Measurements from ENCODE around the gene NOL3.
A peak's percentile ranks its signal among the peaks of the same experiment; 100 is the strongest.

Gene NOL3

DNA sequence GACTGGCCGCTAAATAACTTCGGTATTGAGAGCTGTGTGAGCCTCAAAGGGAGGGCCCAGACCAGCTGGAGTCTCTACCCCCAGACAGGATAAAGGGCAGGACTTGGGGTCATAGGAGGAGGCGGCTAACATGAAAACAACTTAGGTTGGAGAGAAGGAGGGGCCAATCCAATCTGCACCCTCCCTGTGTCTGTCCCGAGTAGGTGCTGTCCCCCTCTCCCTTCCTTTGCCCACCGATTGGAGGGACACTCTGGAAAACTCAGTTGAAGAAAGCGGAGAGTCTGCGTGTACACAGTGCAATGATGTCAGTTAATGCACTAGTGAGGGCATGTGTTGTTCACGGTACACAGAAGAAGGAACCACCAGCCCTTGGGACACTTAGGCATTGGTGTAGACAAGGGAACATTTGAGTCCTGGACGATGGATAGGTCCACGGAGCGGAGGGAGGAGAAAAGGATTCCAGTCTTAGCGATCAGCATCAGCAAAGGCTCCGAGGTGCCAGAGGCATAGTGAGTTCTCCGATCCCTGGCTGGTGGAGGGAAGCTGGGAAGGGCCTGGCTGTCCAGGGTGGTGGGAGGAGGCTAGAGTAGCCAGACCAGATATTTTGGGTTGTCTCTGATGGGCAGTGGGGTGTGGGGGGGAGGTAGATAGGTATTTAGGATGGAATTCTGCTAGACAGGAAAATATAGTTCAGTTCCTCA is 761 bp downstream of the NOL3 start:
- WGBS, 2 experiments = 36 to 40% methylated on average over 14 of the region's 14 CpGs
- no peaks in the 10 kb centered on the region for H3K9me3 ChIP-seq (ENCODE audit: control insufficient read depth, low read length)
- H3K27ac ChIP-seq (ENCODE audit: insufficient read depth, low read depth, low read length, poor library complexity, severe bottlenecking) = no peak overlapping the region
- no peaks in the 10 kb centered on the region for H3K36me3 ChIP-seq (ENCODE audit: control insufficient read depth, insufficient read depth, low read length)
- H3K4me3 ChIP-seq (ENCODE audit: insufficient read depth, low read depth, low read length) = peak overlapping the region; percentile 32
- H3K4me1 ChIP-seq (ENCODE audit: control insufficient read depth, insufficient read depth, low read length) = peaks cover 13% of the 10 kb centered on the region
- H3K27me3 ChIP-seq (ENCODE audit: control insufficient read depth, insufficient read depth, low read length, poor library complexity, severe bottlenecking) = peaks cover 98% of the 10 kb centered on the region

GRCh38 chr16:67173323-67173722 is 3.0 kb downstream of the NOL3 start:
- peaks cover 98% of the 10 kb centered on the region for H3K27me3 ChIP-seq (ENCODE audit: control insufficient read depth, insufficient read depth, low read length, poor library complexity, severe bottlenecking)
- peaks cover 13% of the 10 kb centered on the region for H3K4me1 ChIP-seq (ENCODE audit: control insufficient read depth, insufficient read depth, low read length)
- H3K4me3 ChIP-seq (ENCODE audit: insufficient read depth, low read depth, low read length) = peak overlapping the region; percentile 39
- no peak overlapping the region for H3K27ac ChIP-seq (ENCODE audit: insufficient read depth, low read depth, low read length, poor library complexity, severe bottlenecking)
- 65 to 77% methylated on average over 1 of the region's 1 CpG for WGBS, 2 experiments
- H3K9me3 ChIP-seq (ENCODE audit: control insufficient read depth, low read length) = no peaks in the 10 kb centered on the region
- no peaks in the 10 kb centered on the region for H3K36me3 ChIP-seq (ENCODE audit: control insufficient read depth, insufficient read depth, low read length)

DNA sequence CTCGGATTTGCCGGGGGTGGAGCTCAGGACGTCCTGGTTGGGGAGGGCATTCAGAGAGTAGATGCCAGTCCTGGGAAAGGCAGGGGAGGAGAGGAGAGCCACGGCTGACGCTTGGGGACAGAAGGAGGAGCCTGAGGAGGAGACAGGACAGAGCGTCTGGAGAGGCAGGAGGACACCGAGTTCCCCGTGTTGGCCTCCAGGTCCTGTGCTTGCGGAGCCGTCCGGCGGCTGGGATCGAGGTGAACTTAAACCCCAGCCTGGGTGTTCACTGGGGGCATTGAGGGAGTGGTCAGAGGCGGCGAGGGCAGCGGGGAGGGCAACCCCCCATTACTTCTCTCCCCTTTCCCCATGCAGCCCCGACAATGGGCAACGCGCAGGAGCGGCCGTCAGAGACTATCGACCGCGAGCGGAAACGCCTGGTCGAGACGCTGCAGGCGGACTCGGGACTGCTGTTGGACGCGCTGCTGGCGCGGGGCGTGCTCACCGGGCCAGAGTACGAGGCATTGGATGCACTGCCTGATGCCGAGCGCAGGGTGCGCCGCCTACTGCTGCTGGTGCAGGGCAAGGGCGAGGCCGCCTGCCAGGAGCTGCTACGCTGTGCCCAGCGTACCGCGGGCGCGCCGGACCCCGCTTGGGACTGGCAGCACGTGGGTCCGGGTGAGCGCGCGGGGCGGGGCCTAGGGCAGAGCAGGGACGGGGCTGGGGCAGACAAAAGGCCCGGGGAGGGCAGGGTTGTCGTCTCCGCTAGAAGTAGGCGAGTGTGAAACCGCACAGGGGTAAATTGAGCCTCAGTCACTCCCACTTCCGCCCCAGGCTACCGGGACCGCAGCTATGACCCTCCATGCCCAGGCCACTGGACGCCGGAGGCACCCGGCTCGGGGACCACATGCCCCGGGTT is 3.7 kb downstream of the NOL3 start:
- H3K27ac ChIP-seq (ENCODE audit: insufficient read depth, low read depth, low read length, poor library complexity, severe bottlenecking) = no peak overlapping the region
- H3K9me3 ChIP-seq (ENCODE audit: control insufficient read depth, low read length) = no peaks in the 10 kb centered on the region
- H3K4me3 ChIP-seq (ENCODE audit: insufficient read depth, low read depth, low read length) = peak overlapping the region; percentile 39
- 3% methylated on average over 71 of the region's 71 CpGs for WGBS, 2 experiments
- H3K4me1 ChIP-seq (ENCODE audit: control insufficient read depth, insufficient read depth, low read length) = peaks cover 13% of the 10 kb centered on the region
- H3K27me3 ChIP-seq (ENCODE audit: control insufficient read depth, insufficient read depth, low read length, poor library complexity, severe bottlenecking) = peaks cover 98% of the 10 kb centered on the region
- no peaks in the 10 kb centered on the region for H3K36me3 ChIP-seq (ENCODE audit: control insufficient read depth, insufficient read depth, low read length)

GRCh38 chr16:67174706-67175231 is 4.4 kb downstream of the NOL3 start:
- H3K4me3 ChIP-seq (ENCODE audit: insufficient read depth, low read depth, low read length) = peak overlapping the region; percentile 39
- H3K27me3 ChIP-seq (ENCODE audit: control insufficient read depth, insufficient read depth, low read length, poor library complexity, severe bottlenecking) = peaks cover 96% of the 10 kb centered on the region

GRCh38 chr16:67176662-67177061 is 6.3 kb downstream of the NOL3 start:
- Histone ChIP-seq H3K4me3 (ENCODE audit: insufficient read depth, low read depth, low read length) (no peak overlapping the region), H3K27me3 (ENCODE audit: control insufficient read depth, insufficient read depth, low read length, poor library complexity, severe bottlenecking) (peaks cover 80% of the 10 kb centered on the region), H3K27ac (ENCODE audit: insufficient read depth, low read depth, low read length, poor library complexity, severe bottlenecking) (no peak overlapping the region), H3K36me3 (ENCODE audit: control insufficient read depth, insufficient read depth, low read length) (no peaks in the 10 kb centered on the region), H3K4me1 (ENCODE audit: control insufficient read depth, insufficient read depth, low read length) (peaks cover 9% of the 10 kb centered on the region), H3K9me3 (ENCODE audit: control insufficient read depth, low read length) (no peaks in the 10 kb centered on the region)
- WGBS, 2 experiments = 93 to 94% methylated on average over 12 of the region's 12 CpGs

More at GRCh38 chr16:67174706-67175231, 4.4 kb downstream of the NOL3 start:
- no peaks in the 10 kb centered on the region for H3K9me3 ChIP-seq (ENCODE audit: control insufficient read depth, low read length)
- peaks cover 12% of the 10 kb centered on the region for H3K4me1 ChIP-seq (ENCODE audit: control insufficient read depth, insufficient read depth, low read length)
- H3K36me3 ChIP-seq (ENCODE audit: control insufficient read depth, insufficient read depth, low read length) = no peaks in the 10 kb centered on the region
- 76 to 78% methylated on average over 31 of the region's 31 CpGs for WGBS, 2 experiments
- no peak overlapping the region for H3K27ac ChIP-seq (ENCODE audit: insufficient read depth, low read depth, low read length, poor library complexity, severe bottlenecking)

DNA sequence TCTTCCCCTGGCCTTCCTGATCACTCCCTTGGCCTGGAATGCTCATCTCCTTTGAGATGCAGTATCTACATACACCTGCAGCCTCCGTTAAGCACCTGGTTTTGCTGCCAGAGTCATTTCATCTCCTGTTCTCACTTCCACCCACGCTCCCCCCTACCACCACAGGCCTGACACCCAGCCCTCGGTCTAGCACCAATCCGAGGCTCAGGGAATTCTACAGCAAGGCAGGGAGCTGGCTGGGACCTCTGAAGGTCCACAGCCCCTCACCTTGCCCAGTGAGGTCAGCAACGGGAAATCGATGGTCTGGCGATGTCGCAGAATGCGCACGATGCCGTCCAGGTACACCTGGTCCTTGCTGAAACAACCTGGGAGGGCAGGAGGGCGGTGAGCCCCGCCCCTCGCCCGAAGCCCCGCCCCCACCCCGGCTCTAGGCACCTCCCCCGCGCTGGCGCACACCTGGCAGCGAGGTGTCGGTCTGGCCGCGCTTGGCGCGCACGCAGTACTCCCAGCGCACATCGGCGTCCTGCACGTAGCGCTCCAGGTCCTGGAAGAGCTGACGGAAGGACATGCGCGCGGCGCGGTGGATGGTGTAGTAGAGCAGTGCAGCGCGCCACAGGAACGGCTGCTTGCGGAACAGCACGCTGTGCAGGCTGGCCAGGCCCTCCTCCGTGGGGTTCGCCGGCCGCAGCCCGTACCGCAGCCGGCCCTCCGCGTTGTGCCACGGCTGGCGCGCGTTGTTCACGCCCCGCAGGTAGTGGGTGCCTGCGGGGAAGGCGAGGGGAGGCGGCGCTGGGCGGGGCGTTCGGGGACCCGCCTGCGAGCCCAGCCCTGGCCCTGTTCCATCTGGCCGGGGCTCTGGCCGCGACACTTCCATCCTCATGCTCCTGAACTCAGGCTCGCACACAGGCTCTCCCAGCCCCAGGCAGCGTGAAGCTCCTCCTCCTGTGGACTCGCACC is 7.7 kb downstream of the NOL3 start:
- Histone ChIP-seq H3K27ac (ENCODE audit: insufficient read depth, low read depth, low read length, poor library complexity, severe bottlenecking) (no peak overlapping the region), H3K36me3 (ENCODE audit: control insufficient read depth, insufficient read depth, low read length) (no peaks in the 10 kb centered on the region), H3K4me3 (ENCODE audit: insufficient read depth, low read depth, low read length) (no peak overlapping the region), H3K27me3 (ENCODE audit: control insufficient read depth, insufficient read depth, low read length, poor library complexity, severe bottlenecking) (peaks cover 66% of the 10 kb centered on the region), H3K9me3 (ENCODE audit: control insufficient read depth, low read length) (no peaks in the 10 kb centered on the region), H3K4me1 (ENCODE audit: control insufficient read depth, insufficient read depth, low read length) (peaks cover 9% of the 10 kb centered on the region)
- WGBS, 2 experiments = 6 to 8% methylated on average over 73 of the region's 73 CpGs

DNA sequence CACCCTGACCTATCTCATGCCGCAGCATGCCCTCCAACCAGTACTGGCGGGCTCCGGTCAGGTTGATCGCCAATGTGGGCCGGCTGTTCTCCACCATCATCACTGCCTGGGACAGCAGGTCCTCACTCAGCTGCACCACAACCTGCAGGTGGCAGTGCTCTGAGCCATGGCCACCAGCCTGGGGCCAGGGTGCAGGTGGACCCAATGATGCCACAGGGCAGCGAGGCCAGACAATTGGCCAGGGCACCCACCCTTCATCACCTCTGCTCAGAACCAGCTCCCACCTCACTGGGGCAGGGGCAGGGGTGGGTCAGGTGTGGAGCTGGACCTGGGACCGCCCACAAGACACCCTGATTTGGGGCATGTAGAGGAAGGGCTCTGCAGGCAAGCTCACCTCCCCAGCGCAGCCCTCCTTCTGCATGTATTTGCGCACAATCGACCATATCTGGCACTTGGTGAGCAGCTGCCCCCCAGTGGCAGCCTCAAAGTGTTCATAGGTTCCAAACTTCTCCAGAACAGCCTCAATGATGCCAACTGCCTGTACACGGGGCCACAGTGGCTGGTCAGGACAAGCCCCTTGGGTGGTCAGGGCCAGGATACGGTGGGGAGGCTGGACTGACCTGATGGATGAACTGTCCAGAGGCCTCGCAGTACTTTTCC is 9.2 kb downstream of the NOL3 start:
- no peak overlapping the region for H3K4me3 ChIP-seq (ENCODE audit: insufficient read depth, low read depth, low read length)
- H3K27me3 ChIP-seq (ENCODE audit: control insufficient read depth, insufficient read depth, low read length, poor library complexity, severe bottlenecking) = peaks cover 57% of the 10 kb centered on the region
- H3K36me3 ChIP-seq (ENCODE audit: control insufficient read depth, insufficient read depth, low read length) = no peaks in the 10 kb centered on the region
- H3K9me3 ChIP-seq (ENCODE audit: control insufficient read depth, low read length) = no peaks in the 10 kb centered on the region
- H3K27ac ChIP-seq (ENCODE audit: insufficient read depth, low read depth, low read length, poor library complexity, severe bottlenecking) = no peak overlapping the region
- 94% methylated on average over 13 of the region's 13 CpGs for WGBS, 2 experiments
- no peaks in the 10 kb centered on the region for H3K4me1 ChIP-seq (ENCODE audit: control insufficient read depth, insufficient read depth, low read length)

- WGBS, 2 experiments = 93 to 94% methylated on average over 16 of the region's 16 CpGs
- Histone ChIP-seq H3K27me3 (ENCODE audit: control insufficient read depth, insufficient read depth, low read length, poor library complexity, severe bottlenecking) (peaks cover 57% of the 10 kb centered on the region), H3K9me3 (ENCODE audit: control insufficient read depth, low read length) (no peaks in the 10 kb centered on the region), H3K27ac (ENCODE audit: insufficient read depth, low read depth, low read length, poor library complexity, severe bottlenecking) (no peak overlapping the region), H3K36me3 (ENCODE audit: control insufficient read depth, insufficient read depth, low read length) (no peaks in the 10 kb centered on the region), H3K4me1 (ENCODE audit: control insufficient read depth, insufficient read depth, low read length) (peaks cover 5% of the 10 kb centered on the region), H3K4me3 (ENCODE audit: insufficient read depth, low read depth, low read length) (no peak overlapping the region)
These were observed 9.8 kb downstream of the NOL3 start for GRCh38 chr16:67180166-67180565.

GRCh38 chr16:67181346-67181745 is 11.0 kb downstream of the NOL3 start:
- no peaks in the 10 kb centered on the region for H3K9me3 ChIP-seq (ENCODE audit: control insufficient read depth, low read length)
- peaks cover 57% of the 10 kb centered on the region for H3K27me3 ChIP-seq (ENCODE audit: control insufficient read depth, insufficient read depth, low read length, poor library complexity, severe bottlenecking)
- H3K4me3 ChIP-seq (ENCODE audit: insufficient read depth, low read depth, low read length) = no peak overlapping the region
- H3K36me3 ChIP-seq (ENCODE audit: control insufficient read depth, insufficient read depth, low read length) = no peaks in the 10 kb centered on the region
- H3K4me1 ChIP-seq (ENCODE audit: control insufficient read depth, insufficient read depth, low read length) = peaks cover 7% of the 10 kb centered on the region
- no peak overlapping the region for H3K27ac ChIP-seq (ENCODE audit: insufficient read depth, low read depth, low read length, poor library complexity, severe bottlenecking)
- WGBS, 2 experiments = 93 to 100% methylated on average over 2 of the region's 2 CpGs
